ENCODE results near the gene ATG7.
A peak's percentile ranks its signal among the peaks of the same experiment; 100 is the strongest.

Gene ATG7

GRCh38 chr3:11230832-11231231 lies 41.4 kb upstream of the ATG7 start:
- H3K4me3 ChIP-seq (ENCODE audit: low read depth, low read length), result no peak overlapping the region
- DNase-seq (ENCODE audit: low read depth), result no peak
- no peak for TF ChIP-seq CTCF (IDR thresholded peaks at IDR 0.05; ENCODE audit: control insufficient read depth, extremely low read depth, insufficient read depth)

- no peak overlapping the region for H3K4me3 ChIP-seq (ENCODE audit: low read depth, low read length)
Measured at GRCh38 chr3:11235385-11235784, 36.8 kb upstream of the ATG7 start.

GRCh38 chr3:11236588-11237461 lies 35.4 kb upstream of the ATG7 start:
- TF ChIP-seq CTCF (IDR thresholded peaks at IDR 0.05; ENCODE audit: control insufficient read depth, extremely low read depth, insufficient read depth), result peak; percentile 77
- DNase-seq (ENCODE audit: low read depth), result peak; percentile 77
- H3K4me3 ChIP-seq (ENCODE audit: low read depth, low read length), result no peak overlapping the region

More at GRCh38 chr3:11235385-11235784, 36.8 kb upstream of the ATG7 start:
- DNase-seq (ENCODE audit: low read depth), result no peak
- no peak for TF ChIP-seq CTCF (IDR thresholded peaks at IDR 0.05; ENCODE audit: control insufficient read depth, extremely low read depth, insufficient read depth)

GRCh38 chr3:11238060-11238459 lies 34.1 kb upstream of the ATG7 start:
- DNase-seq (ENCODE audit: low read depth), result no peak
- no peak for TF ChIP-seq CTCF (IDR thresholded peaks at IDR 0.05; ENCODE audit: control insufficient read depth, extremely low read depth, insufficient read depth)

GRCh38 chr3:11238880-11239279 lies 33.3 kb upstream of the ATG7 start:
- no peak for DNase-seq (ENCODE audit: low read depth)
- no peak overlapping the region for H3K4me3 ChIP-seq (ENCODE audit: low read depth, low read length)
- TF ChIP-seq CTCF (IDR thresholded peaks at IDR 0.05; ENCODE audit: control insufficient read depth, extremely low read depth, insufficient read depth), result no peak

More at GRCh38 chr3:11238060-11238459, 34.1 kb upstream of the ATG7 start:
- H3K4me3 ChIP-seq (ENCODE audit: low read depth, low read length), result no peak overlapping the region

- peak; percentile 56 for DNase-seq (ENCODE audit: low read depth)
- no peak for TF ChIP-seq CTCF (IDR thresholded peaks at IDR 0.05; ENCODE audit: control insufficient read depth, extremely low read depth, insufficient read depth)
- no peak overlapping the region for H3K4me3 ChIP-seq (ENCODE audit: low read depth, low read length)
Measured at GRCh38 chr3:11239796-11240195, 32.4 kb upstream of the ATG7 start.
